COLO668 (cell line): ENCODE data around the gene SENP7.
"Not testable (repeated sequence)": the region's sequence is repeated elsewhere in the genome, so short reads cannot be mapped to it uniquely, and the experiment has no call there.

ENCODE experiments used
- DNase-seq: peaks from one replicate; lab custom pipeline; 2025; ENCODE audit not compliant: unreplicated experiment; lab: John Stamatoyannopoulos, UW

SENP7 gene

DNA sequence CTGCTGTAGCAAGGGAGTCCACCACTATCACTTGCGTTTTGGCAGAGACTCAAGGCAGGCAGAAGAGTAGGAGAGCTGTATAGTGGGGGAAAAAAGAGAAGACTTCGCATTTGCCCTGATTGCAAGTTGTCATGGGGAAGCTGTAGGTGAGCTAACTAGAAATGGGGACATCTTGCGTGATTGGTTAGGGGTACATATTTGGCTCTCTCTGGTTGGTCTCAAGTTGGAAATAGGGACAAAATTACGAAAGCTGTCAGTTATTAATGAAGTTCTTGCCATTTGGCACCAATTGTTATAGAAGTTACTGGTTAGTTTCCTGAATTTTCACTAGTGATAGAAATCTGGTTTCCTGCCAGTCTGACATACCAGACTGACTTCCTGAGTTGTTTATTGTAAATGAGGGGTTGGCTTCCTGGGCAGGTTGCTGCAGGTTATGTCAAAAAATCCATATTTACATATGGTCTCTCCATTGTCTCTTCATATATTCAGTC, 8.2 kb upstream of the SENP7 start:
- DNase-seq: no peak

GRCh38 chr3:101519685-101520365, 6.8 kb upstream of the SENP7 start:
- no peak for DNase-seq

GRCh38 chr3:101518421-101518871, 5.4 kb upstream of the SENP7 start:
- peak; percentile 3 for DNase-seq

DNA sequence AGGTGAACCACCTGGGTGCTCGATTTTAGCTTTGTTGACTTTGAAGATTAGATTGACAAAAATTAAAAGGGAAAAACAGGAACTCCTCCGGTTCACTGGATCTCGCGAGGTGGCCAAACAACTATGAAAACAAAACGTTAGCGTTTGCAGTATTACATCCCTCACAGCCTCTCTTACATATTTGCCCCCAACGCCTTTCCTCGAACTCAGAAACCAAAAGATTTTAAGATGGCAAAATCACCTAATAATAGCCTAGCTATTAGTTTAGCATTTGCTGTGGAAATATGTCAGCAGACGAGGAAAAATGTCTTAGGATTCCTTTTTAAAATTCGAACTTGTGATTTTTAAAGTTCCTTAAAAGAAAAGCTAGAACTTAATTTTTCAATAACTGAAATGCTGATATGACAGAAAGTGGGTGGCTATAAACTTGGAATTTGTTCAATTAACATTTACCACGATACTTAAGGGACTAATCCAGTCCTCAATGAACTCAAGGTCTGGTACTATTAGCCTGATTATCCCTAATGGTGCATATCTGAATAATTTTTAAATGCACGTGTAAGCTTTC, 491 bp upstream of the SENP7 start:
- no peak for DNase-seq

- DNase-seq: no peak
Measured at GRCh38 chr3:101512396-101512645, 691 bp downstream of the SENP7 start.

GRCh38 chr3:101509811-101510210, 3.2 kb downstream of the SENP7 start:
- DNase-seq: no peak

GRCh38 chr3:101509281-101509680, 3.7 kb downstream of the SENP7 start:
- DNase-seq: no peak

GRCh38 chr3:101501783-101502182, 11.2 kb downstream of the SENP7 start:
- no peak for DNase-seq

- no peak for DNase-seq
Measured at GRCh38 chr3:101500208-101500607, 12.8 kb downstream of the SENP7 start.

DNA sequence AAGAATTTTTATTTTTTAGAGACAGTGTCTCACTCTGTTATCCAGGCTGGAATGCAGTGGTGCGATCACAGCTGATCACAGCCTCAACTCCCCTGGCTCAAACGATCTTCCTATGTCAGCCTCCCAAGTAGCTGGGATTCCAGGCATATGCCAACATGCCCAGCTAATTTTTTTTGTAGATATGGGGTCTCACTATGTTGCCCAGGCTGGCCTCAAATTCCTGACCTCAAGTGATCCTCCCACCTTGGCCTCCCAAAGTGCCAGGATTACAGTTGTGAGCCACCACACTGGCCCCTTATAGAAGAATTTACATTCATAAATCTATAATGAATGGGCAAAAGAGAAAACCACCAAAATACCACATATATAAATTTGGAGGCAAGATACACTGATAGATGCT, 15.2 kb downstream of the SENP7 start:
- no peak for DNase-seq

- no peak for DNase-seq
Measured at GRCh38 chr3:101495552-101495951, 17.5 kb downstream of the SENP7 start.

DNA sequence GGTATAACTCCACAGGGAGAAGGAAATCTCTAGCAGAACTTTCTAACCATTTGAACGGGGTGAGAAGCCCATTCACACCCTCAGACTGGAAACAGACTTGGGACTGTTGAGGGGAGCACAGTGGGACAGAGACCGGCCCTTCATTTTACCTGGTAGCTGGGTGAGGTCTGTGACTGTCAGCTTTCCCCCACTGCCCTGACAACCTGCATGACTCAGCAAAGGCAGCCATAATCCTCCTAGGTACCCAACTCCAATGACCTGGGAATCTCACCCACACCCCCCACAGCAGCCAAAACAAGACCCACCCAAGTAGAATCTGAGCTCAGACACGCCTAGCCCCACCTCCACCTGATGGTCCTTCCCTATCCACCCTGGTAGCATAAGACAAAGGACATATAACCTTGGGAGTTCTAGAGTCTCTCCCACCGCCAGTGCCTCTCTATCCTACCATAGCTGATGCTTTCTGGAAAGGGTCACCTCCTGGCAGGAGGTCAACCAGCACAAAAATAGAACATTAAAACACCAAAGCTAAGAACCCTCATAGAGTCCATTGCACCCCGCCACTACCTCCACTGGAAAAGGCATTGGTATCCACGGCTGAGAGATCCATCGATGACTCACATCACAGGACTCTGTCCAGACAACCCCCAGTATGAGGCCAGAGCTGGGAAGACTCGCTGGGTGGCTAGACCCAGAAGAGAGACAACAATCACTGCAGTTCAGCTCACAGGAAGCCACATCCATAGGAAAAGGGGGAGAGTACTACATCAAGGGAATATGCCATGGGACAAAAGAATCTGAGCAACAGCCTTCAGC, 28.0 kb downstream of the SENP7 start:
- no peak for DNase-seq

GRCh38 chr3:101478980-101479379, 34.0 kb downstream of the SENP7 start:
- no peak for DNase-seq

GRCh38 chr3:101474841-101475552, 38.0 kb downstream of the SENP7 start:
- DNase-seq: not testable (repeated sequence)

DNA sequence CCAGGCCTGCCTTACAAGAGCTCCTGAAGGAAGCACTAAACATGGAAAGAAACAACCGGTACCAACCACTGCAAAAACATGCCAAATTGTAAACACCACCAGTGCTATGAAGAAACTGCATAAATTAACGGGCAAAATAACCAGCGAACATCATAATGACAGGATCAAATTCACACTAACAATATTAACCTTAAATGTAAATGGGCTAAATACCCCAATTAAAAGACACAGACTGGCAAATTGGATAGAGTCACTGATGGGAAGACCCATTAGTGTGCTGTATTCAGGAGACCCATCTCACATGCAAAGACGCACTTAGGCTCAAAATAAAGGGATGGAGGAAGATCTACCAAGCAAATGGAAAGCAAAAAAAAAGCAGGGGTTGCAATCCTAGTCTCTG, 44.3 kb downstream of the SENP7 start:
- not testable (repeated sequence) for DNase-seq

GRCh38 chr3:101467310-101467663, 45.7 kb downstream of the SENP7 start:
- DNase-seq: not testable (repeated sequence)

- DNase-seq: no peak
Measured at GRCh38 chr3:101466465-101467309, 46.3 kb downstream of the SENP7 start.

DNA sequence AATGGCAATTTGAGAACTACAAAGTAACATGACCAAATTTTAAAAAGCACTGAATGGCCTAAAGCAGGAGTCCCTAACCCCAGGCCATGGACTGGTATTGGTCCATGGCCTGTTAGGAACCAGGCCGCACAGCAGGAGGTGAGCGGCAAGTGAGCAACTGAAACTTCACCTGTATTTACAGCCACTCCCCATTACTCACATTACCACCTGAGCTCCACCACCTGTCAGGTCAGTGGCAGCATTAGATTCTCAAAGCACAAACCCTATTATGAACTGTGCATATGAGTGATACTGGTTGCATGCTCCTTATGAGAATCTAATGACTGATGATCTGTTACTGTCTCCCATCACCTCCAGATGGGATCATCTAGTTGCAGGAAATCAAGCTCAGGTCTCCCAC, 48.8 kb downstream of the SENP7 start:
- peak; percentile 32 for DNase-seq

- DNase-seq: no peak
Measured at GRCh38 chr3:101461451-101461850, 51.6 kb downstream of the SENP7 start.

DNA sequence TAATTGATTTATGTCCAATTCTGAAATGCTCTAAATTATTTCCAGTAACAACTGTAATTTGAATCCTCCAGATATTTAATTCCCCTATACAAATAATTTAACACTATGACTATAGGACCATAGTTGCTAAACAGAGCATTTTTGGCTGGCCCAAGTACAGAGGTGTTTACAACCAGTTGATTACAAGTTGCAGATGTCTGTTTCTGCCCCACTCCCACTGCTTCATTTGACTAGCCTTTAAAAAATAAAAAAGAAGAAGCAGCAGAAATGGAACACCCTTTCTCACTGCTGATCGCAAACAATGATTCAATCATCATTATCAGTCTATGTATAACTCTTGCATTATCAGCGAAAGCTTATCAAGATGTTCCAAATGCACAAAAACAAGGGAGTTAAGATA, 54.6 kb downstream of the SENP7 start:
- DNase-seq: no peak

- DNase-seq: no peak
Measured at GRCh38 chr3:101454629-101455028, 58.4 kb downstream of the SENP7 start.
